H1 (cell line): ENCODE measurements around the gene HSD17B8. TPM values are rescaled to one million over a fixed set of nuclear protein-coding genes. Genes with fewer than 3 reads are reported as not detected.

Source experiments
- CTCF ChIA-PET: fragments of 300-600 bp; sonication (Branson Sonifier 250); formaldehyde crosslinking; loops from one replicate; lab custom pipeline; 2021; ENCODE audit not compliant: partially characterized antibody; lab: Charles Lee
- POLR2A ChIA-PET: fragments of 300-600 bp; sonication (Branson Sonifier 250); formaldehyde crosslinking; loops from one replicate; lab custom pipeline; 2021; ENCODE audit warnings: inconsistent platforms; ENCODE audit not compliant: partially characterized antibody; lab: Charles Lee
- DNase-seq, 2 experiments: peaks; one replicate each; pipeline versions ENCODE4 v3.0.0 to v3.0.0-alpha.2; 2010 to 2022; ENCODE audit warnings: low spot score in 2 of 2, low read depth in 1 of 2, mixed read lengths in 1 of 2
- FAIRE-seq: peaks from 2 replicates; lab custom pipeline; 2011; peaks lifted over from hg19 to GRCh38; lab: Jason Lieb, UNC
- H2AFZ ChIP-seq: 2 replicates; pipeline ENCODE4 v1.8.1; 2012; ENCODE audit warnings: low read length, inconsistent platforms
- H2AK5ac ChIP-seq: 2 replicates; pipeline ENCODE4 v1.6.1; 2013; ENCODE audit warnings: low read depth, low read length
- H2BK120ac ChIP-seq: replicated peaks from 2 replicates; pipeline ENCODE3; 2013; ENCODE audit warnings: low read depth, low read length, inconsistent platforms
- H2BK12ac ChIP-seq: 2 replicates; pipeline ENCODE4 v1.6.1; 2013; ENCODE audit warnings: low read depth, low read length
- H2BK15ac ChIP-seq: 2 replicates; pipeline ENCODE4 v1.6.1; 2013; ENCODE audit warnings: low read length
- H2BK20ac ChIP-seq: 2 replicates; pipeline ENCODE4 v1.6.1; 2013; ENCODE audit warnings: low read length
- H2BK5ac ChIP-seq: 2 replicates; pipeline ENCODE4 v1.6.1; 2013; ENCODE audit warnings: low read depth, low read length
- H3K14ac ChIP-seq: 2 replicates; pipeline ENCODE4 v1.6.1; 2013; ENCODE audit warnings: inconsistent platforms; ENCODE audit not compliant: insufficient read length
- H3K18ac ChIP-seq: 2 replicates; pipeline ENCODE4 v1.6.1; 2013; ENCODE audit warnings: low read length; ENCODE audit errors: extremely low read depth
- H3K23ac ChIP-seq: 2 replicates; pipeline ENCODE4 v1.6.1; 2013; ENCODE audit warnings: inconsistent platforms; ENCODE audit not compliant: insufficient read length
- H3K23me2 ChIP-seq: 2 replicates; pipeline ENCODE4 v1.6.1; 2013; ENCODE audit warnings: low read depth, low read length
- H3K27ac ChIP-seq: 2 replicates; pipeline ENCODE4 v1.6.1; 2011; ENCODE audit warnings: low read depth, low read length, inconsistent platforms
- H3K27me3 ChIP-seq, 4 experiments: replicated peaks in 1 of 4; 1 replicate in 1 of 4; 2 replicates in 3 of 4; pipeline versions ENCODE4 v1.6.1 to v1.8.1; 2011 to 2013; ENCODE audit warnings: low read length in 3 of 4, mild to moderate bottlenecking in 3 of 4, inconsistent platforms in 2 of 4, mixed read lengths in 2 of 4, moderate library complexity in 1 of 4; ENCODE audit not compliant: control insufficient read depth in 3 of 4, insufficient read depth in 3 of 4; ENCODE audit errors: extremely low read depth in 1 of 4
- H3K36me3 ChIP-seq, 4 experiments: 2 replicates each; pipeline versions ENCODE4 v1.6.1 to v1.8.1; 2011 to 2013; ENCODE audit warnings: mild to moderate bottlenecking in 4 of 4, low read length in 3 of 4, moderate library complexity in 2 of 4, control low read depth in 1 of 4, inconsistent platforms in 1 of 4; ENCODE audit not compliant: insufficient read depth in 4 of 4, control insufficient read depth in 2 of 4
- H3K4ac ChIP-seq: replicated peaks from 2 replicates; pipeline ENCODE3; 2013; ENCODE audit warnings: low read length, low read depth, mixed read lengths, inconsistent platforms; ENCODE audit not compliant: insufficient read length
- H3K4me1 ChIP-seq, 4 experiments: replicated peaks in 1 of 4; 1 replicate in 1 of 4; 2 replicates in 3 of 4; pipeline versions ENCODE4 v1.6.1 to v1.8.1; 2011 to 2013; ENCODE audit warnings: low read length in 3 of 4, inconsistent platforms in 2 of 4, mixed read lengths in 1 of 4; ENCODE audit not compliant: insufficient read depth in 4 of 4, control insufficient read depth in 3 of 4
- H3K4me2 ChIP-seq, 2 experiments: 2 replicates each; pipeline versions ENCODE4 v1.6.1 to v1.8.1; 2011 to 2013; ENCODE audit warnings: low read depth in 2 of 2, low read length in 2 of 2, control low read depth in 1 of 2, inconsistent platforms in 1 of 2, mild to moderate bottlenecking in 1 of 2; ENCODE audit not compliant: insufficient read depth in 1 of 2
- H3K4me3 ChIP-seq, 4 experiments: fragments of 200-600, 300-600 bp in 1 of 4; sonication (generic), shearing (Covaris generic), sonication (Bioruptor Twin) in 1 of 4; 2 replicates each; pipeline versions ENCODE4 v1.5.1 to v1.8.1; 2011 to 2016; ENCODE audit warnings: low read length in 4 of 4, low read depth in 3 of 4, control low read depth in 2 of 4, inconsistent platforms in 2 of 4, mild to moderate bottlenecking in 2 of 4, mixed read lengths in 1 of 4, moderate library complexity in 1 of 4; ENCODE audit not compliant: insufficient read depth in 2 of 4; ENCODE audit errors: extremely low read depth in 1 of 4
- H3K56ac ChIP-seq: replicated peaks from 2 replicates; pipeline ENCODE3; 2013; ENCODE audit warnings: low read depth, mild to moderate bottlenecking, mixed read lengths, low read length, inconsistent platforms; ENCODE audit not compliant: insufficient read length
- H3K79me1 ChIP-seq: 2 replicates; pipeline ENCODE4 v1.6.1; 2013; ENCODE audit warnings: low read depth, low read length, control low read depth
- H3K79me2 ChIP-seq, 2 experiments: 2 replicates each; pipeline versions ENCODE4 v1.6.1 to v1.8.1; 2012 to 2013; ENCODE audit warnings: low read length in 2 of 2, mild to moderate bottlenecking in 2 of 2, inconsistent platforms in 1 of 2; ENCODE audit not compliant: insufficient read depth in 2 of 2, control insufficient read depth in 1 of 2
- H3K9ac ChIP-seq, 4 experiments: replicated peaks in 1 of 4; 1 replicate in 1 of 4; 2 replicates in 3 of 4; pipeline versions ENCODE4 v1.6.1 to v1.8.1; 2011 to 2013; ENCODE audit warnings: low read depth in 3 of 4, low read length in 3 of 4, control low read depth in 2 of 4, mild to moderate bottlenecking in 2 of 4, moderate library complexity in 2 of 4, inconsistent platforms in 1 of 4; ENCODE audit errors: extremely low read depth in 1 of 4
- H3K9me3 ChIP-seq, 2 experiments: 2 replicates each; pipeline versions ENCODE4 v1.6.1 to v1.8.1; 2012 to 2013; ENCODE audit warnings: mild to moderate bottlenecking in 2 of 2, moderate library complexity in 2 of 2, control low read depth in 1 of 2, inconsistent platforms in 1 of 2, low read depth in 1 of 2, low read length in 1 of 2, mixed read lengths in 1 of 2; ENCODE audit not compliant: insufficient read depth in 2 of 2
- H4K20me1 ChIP-seq, 2 experiments: replicated peaks in 1 of 2; 2 replicates each; pipeline versions ENCODE3 to v1.8.1; 2011 to 2013; ENCODE audit warnings: inconsistent platforms in 2 of 2, low read length in 2 of 2, mild to moderate bottlenecking in 1 of 2; ENCODE audit not compliant: insufficient read depth in 2 of 2, control insufficient read depth in 1 of 2
- H4K5ac ChIP-seq: 2 replicates; pipeline ENCODE4 v1.6.1; 2013; ENCODE audit warnings: low read length, low read depth, mixed read lengths, inconsistent platforms; ENCODE audit not compliant: insufficient read length
- H4K8ac ChIP-seq: 2 replicates; pipeline ENCODE4 v1.8.0; 2013; ENCODE audit warnings: mild to moderate bottlenecking, moderate library complexity, low read length, inconsistent platforms; ENCODE audit not compliant: insufficient read depth; ENCODE audit errors: extremely low read depth
- H4K91ac ChIP-seq: replicated peaks from 2 replicates; pipeline ENCODE3; 2013; ENCODE audit warnings: low read length, mixed read lengths, inconsistent platforms; ENCODE audit not compliant: insufficient read length
- CBX5 ChIP-seq: fragments of 300-800, 300-1000 bp; sonication (generic); IDR thresholded peaks from 2 replicates; pipeline ENCODE4 v1.7.1; 2016; ENCODE audit warnings: antibody characterized with exemption, low read length, low read depth
- CHD1 ChIP-seq: IDR thresholded peaks from 2 replicates; pipeline ENCODE4 v1.6.1; 2012; ENCODE audit warnings: low read depth, low read length, improper control_type of control experiment
- EGR1 ChIP-seq: IDR thresholded peaks from 2 replicates; pipeline ENCODE4 v1.6.1; 2011; ENCODE audit warnings: low read depth, low read length, borderline replicate concordance
- EZH2 ChIP-seq: fragments of 200-600 bp; sonication (generic); IDR thresholded peaks from 2 replicates; pipeline ENCODE4 v1.7.1; 2012; ENCODE audit warnings: low read depth, mild to moderate bottlenecking, moderate library complexity, low read length, inconsistent platforms; ENCODE audit not compliant: severe bottlenecking
- RBBP5 ChIP-seq: IDR thresholded peaks from 2 replicates; pipeline ENCODE4 v1.7.1; 2012; ENCODE audit warnings: low read depth, mild to moderate bottlenecking, inconsistent platforms, low read length, moderate library complexity, borderline replicate concordance
- SIN3A ChIP-seq, 2 experiments: IDR thresholded peaks in 1 of 2; conservative IDR thresholded peaks in 1 of 2; 2 replicates each; pipeline ENCODE4 v1.6.1; 2011 to 2012; ENCODE audit warnings: low read length in 2 of 2, improper control_type of control experiment in 1 of 2, low read depth in 1 of 2, mild to moderate bottlenecking in 1 of 2
- SIRT6 ChIP-seq: IDR thresholded peaks from one replicate; pipeline ENCODE4 v1.7.1; 2012; ENCODE audit warnings: low read length, inconsistent platforms
- TCF12 ChIP-seq: IDR thresholded peaks from 2 replicates; pipeline ENCODE4 v1.6.1; 2011; ENCODE audit warnings: low read depth, mild to moderate bottlenecking, low read length
- WGBS, 2 experiments: shearing (Covaris generic) in 1 of 2; methylation state at CpG; one replicate each; pipeline versions ENCODE4 v1.1.6 to v1.1.7; 2013 to 2015; ENCODE audit warnings: low lambda C conversion rate in 2 of 2, mixed read lengths in 2 of 2, inconsistent platforms in 1 of 2, low coverage in 1 of 2, missing lambda C conversion rate in 1 of 2; ENCODE audit not compliant: insufficient replicate concordance in 2 of 2, insufficient coverage in 1 of 2, insufficient read length in 1 of 2; ENCODE audit errors: extremely low coverage in 1 of 2, missing lambda C conversion rate in 1 of 2; 5-methylcytosine and 5-hydroxymethylcytosine counted together
- polyA plus RNA-seq, 7 experiments: library from polyadenylated mRNA; depleted of rRNA in 3 of 7; stranded (reverse) in 5 of 7; unstranded in 2 of 7; fragments of >200 nt in 5 of 7; fragments of 200-250 nt in 2 of 7; gene quantifications; 1 replicate in 5 of 7; 2 replicates in 1 of 7; 4 replicates in 1 of 7; pipeline versions ENCODE4 v1.2.1 to v1.2.3, GENCODE V29; 2011 to 2013; ENCODE audit warnings: missing spikeins in 2 of 7, mixed read lengths in 2 of 7
- total RNA-seq: library from RNA; stranded (reverse); fragmentation: NEBNext Ultra II Directional; extraction: Animal tissue kit (Norgen Biotek cat#: 25700); gene quantifications from 2 replicates; pipeline ENCODE4 v1.2.1, GENCODE V29; 2021
- TF ChIP-seq, protein P1 (sequence below): IDR thresholded peaks from 2 replicates; pipeline ENCODE4 v1.6.1; 2012; ENCODE audit warnings: low read length, inconsistent platforms

Gene HSD17B8
- total and polyA plus RNA-seq, 2 of the 8 experiments (the other 6 are each of a cell fraction or from before 2014, with no cell fraction given) = 3.3 to 17.1 TPM

DNA sequence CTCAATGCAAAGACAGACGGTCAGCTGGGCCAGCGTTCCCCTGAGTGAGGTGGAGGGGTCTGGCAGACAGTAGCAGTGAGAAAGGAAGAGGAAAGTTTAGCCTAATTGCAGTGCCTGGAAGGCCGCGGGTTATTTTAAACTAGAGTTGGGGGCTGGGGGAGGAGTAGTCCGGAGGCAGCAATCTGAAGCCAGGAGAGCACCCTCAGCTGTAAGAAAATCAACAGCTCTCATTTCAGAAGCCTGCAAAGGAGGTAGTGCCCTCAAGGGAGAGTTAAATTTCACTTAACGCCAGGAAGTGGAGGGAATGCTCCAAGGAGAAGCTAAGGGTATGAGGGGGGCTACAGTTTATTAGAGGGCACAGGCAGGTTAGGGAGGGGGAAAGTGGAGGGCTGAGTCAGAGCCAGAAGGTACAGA lies 30.8 kb downstream of the HSD17B8 start:
- Histone ChIP-seq H3K23me2 (no peaks in the 10 kb centered on the region), H3K18ac (no peak overlapping the region), H3K9ac (no peak overlapping the region), H2BK5ac (no peak overlapping the region), H3K4me2 (peak overlapping the region in 1 of 2 experiments; percentile 11; a peak in 2 of 4 replicates), H2AK5ac (no peak overlapping the region; the same call in 1 of the 2 replicates), H2AFZ (peak overlapping the region; percentile 13; the same call in 1 of the 2 replicates), H3K79me2 (no peaks in the 10 kb centered on the region), H3K4ac (no peak overlapping the region), H3K27me3 (peaks cover 0 to 3% (median 0%) of the 10 kb centered on the region in 4 experiments; a peak in 1 of 7 replicates), H3K27ac (no peak overlapping the region), H2BK12ac (peak overlapping the region; percentile 43; the same call in 1 of the 2 replicates), H3K14ac (no peak overlapping the region), H3K4me3 (no peak overlapping the region), H2BK120ac (no peak overlapping the region), H4K91ac (no peak overlapping the region), H4K8ac (no peak overlapping the region), H3K56ac (no peak overlapping the region), H2BK15ac (peak overlapping the region; percentile 46; the same call in 1 of the 2 replicates), H4K5ac (no peak overlapping the region), H3K36me3 (no peaks in the 10 kb centered on the region), H3K9me3 (no peaks in the 10 kb centered on the region), H3K4me1 (peaks cover 0 to 3% (median 2%) of the 10 kb centered on the region in 4 experiments; a peak in 3 of 7 replicates), H4K20me1 (no peaks in the 10 kb centered on the region), H2BK20ac (no peak overlapping the region), H3K23ac (no peak overlapping the region), H3K79me1 (no peaks in the 10 kb centered on the region)
- POLR2A ChIA-PET = interaction anchor here (1.6 to 1.8 kb wide), 2 partner anchors 13 to 36 kb away, joined by 7 to 9 read pairs; partner anchors contain the start of genes RPS18 and VPS52
- FAIRE-seq (no peak), DNase-seq (no peak)
- 42% methylated on average over 6 of the region's 6 CpGs; no CpG with 5 or more reads in 1 of the 2 experiments for WGBS, 2 experiments
- TF ChIP-seq RBBP5 = no peak
- no peak for TF ChIP-seq EZH2
- TF ChIP-seq SIRT6 = no peak
- no peak for TF ChIP-seq CBX5
- TF ChIP-seq, protein P1, sequence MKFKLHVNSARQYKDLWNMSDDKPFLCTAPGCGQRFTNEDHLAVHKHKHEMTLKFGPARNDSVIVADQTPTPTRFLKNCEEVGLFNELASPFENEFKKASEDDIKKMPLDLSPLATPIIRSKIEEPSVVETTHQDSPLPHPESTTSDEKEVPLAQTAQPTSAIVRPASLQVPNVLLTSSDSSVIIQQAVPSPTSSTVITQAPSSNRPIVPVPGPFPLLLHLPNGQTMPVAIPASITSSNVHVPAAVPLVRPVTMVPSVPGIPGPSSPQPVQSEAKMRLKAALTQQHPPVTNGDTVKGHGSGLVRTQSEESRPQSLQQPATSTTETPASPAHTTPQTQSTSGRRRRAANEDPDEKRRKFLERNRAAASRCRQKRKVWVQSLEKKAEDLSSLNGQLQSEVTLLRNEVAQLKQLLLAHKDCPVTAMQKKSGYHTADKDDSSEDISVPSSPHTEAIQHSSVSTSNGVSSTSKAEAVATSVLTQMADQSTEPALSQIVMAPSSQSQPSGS = no peak
- no peak for TF ChIP-seq TCF12
- no peak for TF ChIP-seq EGR1
- no peak for TF ChIP-seq SIN3A (conservative IDR thresholded peaks at IDR 0.05 in 1 of 2, IDR thresholded peaks at IDR 0.05 in 1 of 2; ENCODE audit: low read depth in 1 of 2, low read length in 2 of 2)
- TF ChIP-seq CHD1 = no peak
- CTCF ChIA-PET = interaction anchor here (0.6 to 11.0 kb wide), 10 partner anchors 8 to 251 kb away, joined by 3 to 107 read pairs (median 3); no protein-coding TSS in a partner anchor
